HUES6 (cell line): ENCODE data around the gene DYSF.

Experiments used
- H3K27ac ChIP-seq: 2 replicates; pipeline ENCODE4 v1.7.0; 2013; ENCODE audit warnings: low read depth, mild to moderate bottlenecking, low read length, inconsistent platforms
- H3K27me3 ChIP-seq: 2 replicates; pipeline ENCODE4 v1.6.1; 2013; ENCODE audit warnings: low read length; ENCODE audit not compliant: control insufficient read depth, insufficient read depth
- H3K36me3 ChIP-seq: 2 replicates; pipeline ENCODE4 v1.6.1; 2013; ENCODE audit warnings: low read length; ENCODE audit not compliant: control insufficient read depth, insufficient read depth
- H3K4me1 ChIP-seq: 2 replicates; pipeline ENCODE4 v1.6.1; 2013; ENCODE audit warnings: low read length; ENCODE audit not compliant: control insufficient read depth, insufficient read depth
- H3K4me3 ChIP-seq: 2 replicates; pipeline ENCODE4 v1.5.1; 2013; ENCODE audit warnings: low read depth, low read length
- H3K9ac ChIP-seq: one replicate; pipeline ENCODE4 v1.6.1; 2013; ENCODE audit warnings: mild to moderate bottlenecking, low read length
- H3K9me3 ChIP-seq: 2 replicates; pipeline ENCODE4 v1.6.1; 2013; ENCODE audit warnings: low read depth, low read length; ENCODE audit not compliant: control insufficient read depth, insufficient read depth

The DYSF gene

DNA sequence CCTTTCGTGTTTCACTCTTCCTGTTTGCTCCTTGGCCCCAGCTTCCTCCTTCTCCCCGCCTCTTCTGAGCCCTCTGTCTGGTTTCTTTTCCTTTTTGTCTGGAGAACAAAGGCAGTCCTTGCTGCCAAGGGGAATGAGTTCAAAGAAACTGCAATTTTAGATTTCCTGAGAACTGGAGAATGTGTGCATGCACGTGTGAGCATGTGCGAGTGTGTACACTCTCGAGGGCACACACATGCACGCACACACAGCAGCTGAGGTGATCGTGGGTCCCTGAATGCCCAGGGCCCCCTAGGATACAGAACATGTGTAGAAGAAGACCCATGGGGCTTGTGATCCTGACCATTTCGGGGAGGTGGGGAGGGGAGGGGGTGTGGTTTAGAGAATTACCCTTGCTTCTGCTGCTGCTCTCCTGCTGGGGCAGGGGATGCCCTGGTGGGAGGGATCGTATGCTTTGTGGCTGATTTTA lies 151.8 kb downstream of the DYSF start:
- H3K27me3 ChIP-seq, result peaks cover 20% of the 10 kb centered on the region; the same call in 1 of the 2 replicates
- no peak overlapping the region for H3K27ac ChIP-seq
- peak overlapping the region; percentile 19; the same call in 1 of the 2 replicates for H3K4me3 ChIP-seq
- H3K4me1 ChIP-seq, result peaks cover 26% of the 10 kb centered on the region
- H3K36me3 ChIP-seq, result no peaks in the 10 kb centered on the region
- H3K9ac ChIP-seq, result peak overlapping the region; percentile 21
- no peaks in the 10 kb centered on the region for H3K9me3 ChIP-seq

DNA sequence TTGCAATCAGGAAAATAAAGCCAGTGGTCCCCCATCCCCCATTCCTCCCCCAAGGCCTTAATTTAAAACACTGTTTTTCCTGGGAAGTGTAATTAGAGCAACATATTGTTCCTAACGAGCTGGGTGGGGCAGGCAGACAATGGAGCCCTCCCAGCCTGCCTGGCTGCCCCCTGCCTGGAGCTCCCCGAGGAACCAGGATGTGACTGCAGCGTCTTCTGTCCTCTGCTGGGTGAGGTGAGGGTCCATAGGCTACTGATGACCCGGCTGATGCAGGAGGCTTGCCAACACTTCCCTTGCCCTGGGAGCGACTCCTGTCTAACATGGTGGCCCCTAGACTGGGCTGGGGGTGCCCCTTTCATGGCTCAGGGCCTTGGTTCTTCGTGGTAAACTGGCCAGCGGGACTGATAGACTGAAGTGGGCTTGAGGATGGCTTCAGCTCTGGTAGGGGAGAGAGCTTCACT lies 152.4 kb downstream of the DYSF start:
- H3K9me3 ChIP-seq, result no peaks in the 10 kb centered on the region
- H3K27me3 ChIP-seq, result peaks cover 20% of the 10 kb centered on the region; the same call in 1 of the 2 replicates
- H3K4me1 ChIP-seq, result peaks cover 26% of the 10 kb centered on the region
- no peak overlapping the region for H3K4me3 ChIP-seq
- no peak overlapping the region for H3K27ac ChIP-seq
- no peak overlapping the region for H3K9ac ChIP-seq
- no peaks in the 10 kb centered on the region for H3K36me3 ChIP-seq

DNA sequence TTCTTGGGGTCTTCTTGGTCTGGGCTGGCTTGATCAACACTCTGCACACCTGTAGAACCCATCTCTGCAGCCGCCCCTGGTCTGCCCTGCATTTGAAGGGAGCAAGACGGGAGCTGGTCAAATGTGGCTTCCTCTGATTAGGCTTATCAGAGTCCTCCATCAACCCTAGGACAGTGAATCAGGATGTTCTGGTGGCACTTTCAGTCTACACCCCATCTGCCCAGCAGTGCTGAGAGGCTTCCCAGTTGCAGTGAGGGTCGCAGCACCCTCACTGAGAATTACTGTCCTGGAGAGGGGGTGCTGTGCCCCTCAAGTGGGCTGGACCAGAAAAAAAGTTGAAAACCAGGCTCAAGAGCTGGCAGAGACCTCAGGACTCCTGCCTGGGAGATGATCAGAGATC lies 152.9 kb downstream of the DYSF start:
- no peaks in the 10 kb centered on the region for H3K36me3 ChIP-seq
- no peak overlapping the region for H3K9ac ChIP-seq
- no peak overlapping the region for H3K4me3 ChIP-seq
- no peak overlapping the region for H3K27ac ChIP-seq
- no peaks in the 10 kb centered on the region for H3K9me3 ChIP-seq
- peaks cover 26% of the 10 kb centered on the region for H3K4me1 ChIP-seq
- peaks cover 20% of the 10 kb centered on the region; the same call in 1 of the 2 replicates for H3K27me3 ChIP-seq

GRCh38 chr2:71607151-71607889 lies 154.0 kb downstream of the DYSF start:
- Histone ChIP-seq H3K27me3 (peaks cover 20% of the 10 kb centered on the region; the same call in 1 of the 2 replicates), H3K9ac (no peak overlapping the region), H3K4me1 (peaks cover 26% of the 10 kb centered on the region), H3K9me3 (no peaks in the 10 kb centered on the region), H3K27ac (no peak overlapping the region), H3K36me3 (no peaks in the 10 kb centered on the region), H3K4me3 (no peak overlapping the region)

GRCh38 chr2:71608034-71608433 lies 154.7 kb downstream of the DYSF start:
- Histone ChIP-seq H3K27ac (no peak overlapping the region), H3K9ac (no peak overlapping the region), H3K36me3 (no peaks in the 10 kb centered on the region), H3K4me1 (peaks cover 26% of the 10 kb centered on the region), H3K9me3 (no peaks in the 10 kb centered on the region), H3K27me3 (peaks cover 20% of the 10 kb centered on the region; the same call in 1 of the 2 replicates), H3K4me3 (no peak overlapping the region)

DNA sequence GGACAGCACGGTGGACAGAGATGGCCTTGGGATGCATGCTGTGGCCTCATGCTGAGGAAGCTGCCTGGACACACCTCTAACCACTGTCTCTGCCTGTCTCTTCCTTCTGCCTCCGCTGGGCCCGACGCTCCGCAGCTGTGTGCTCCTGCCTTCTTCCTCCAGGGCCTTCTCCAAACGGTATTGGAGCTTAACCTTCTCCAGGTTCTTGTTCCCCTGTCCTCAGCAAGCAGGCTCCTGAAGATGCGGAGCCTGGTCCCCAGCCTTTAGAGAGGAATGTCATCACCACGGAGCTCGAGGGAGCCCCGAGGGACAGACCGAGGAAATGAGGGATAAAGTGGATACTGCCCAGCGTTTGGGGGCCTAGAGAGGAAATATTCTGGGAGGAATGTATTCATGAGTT lies 155.1 kb downstream of the DYSF start:
- Histone ChIP-seq H3K27me3 (peaks cover 20% of the 10 kb centered on the region; the same call in 1 of the 2 replicates), H3K4me3 (no peak overlapping the region), H3K9ac (no peak overlapping the region), H3K9me3 (no peaks in the 10 kb centered on the region), H3K4me1 (peaks cover 22% of the 10 kb centered on the region), H3K27ac (no peak overlapping the region), H3K36me3 (no peaks in the 10 kb centered on the region)

GRCh38 chr2:71609029-71609428 lies 155.7 kb downstream of the DYSF start:
- H3K9me3 ChIP-seq, result no peaks in the 10 kb centered on the region
- H3K4me3 ChIP-seq, result no peak overlapping the region
- H3K9ac ChIP-seq, result no peak overlapping the region
- H3K36me3 ChIP-seq, result no peaks in the 10 kb centered on the region; the same call in 1 of the 2 replicates
- H3K27me3 ChIP-seq, result peaks cover 20% of the 10 kb centered on the region; the same call in 1 of the 2 replicates
- H3K27ac ChIP-seq, result no peak overlapping the region
- peaks cover 17% of the 10 kb centered on the region for H3K4me1 ChIP-seq

- no peak overlapping the region for H3K9ac ChIP-seq
- H3K9me3 ChIP-seq, result no peaks in the 10 kb centered on the region
- peaks cover 20% of the 10 kb centered on the region; the same call in 1 of the 2 replicates for H3K27me3 ChIP-seq
- no peaks in the 10 kb centered on the region; the same call in 1 of the 2 replicates for H3K36me3 ChIP-seq
- H3K4me1 ChIP-seq, result peaks cover 16% of the 10 kb centered on the region
- H3K27ac ChIP-seq, result no peak overlapping the region
- no peak overlapping the region for H3K4me3 ChIP-seq
Observed at GRCh38 chr2:71609441-71609840, 156.1 kb downstream of the DYSF start.

DNA sequence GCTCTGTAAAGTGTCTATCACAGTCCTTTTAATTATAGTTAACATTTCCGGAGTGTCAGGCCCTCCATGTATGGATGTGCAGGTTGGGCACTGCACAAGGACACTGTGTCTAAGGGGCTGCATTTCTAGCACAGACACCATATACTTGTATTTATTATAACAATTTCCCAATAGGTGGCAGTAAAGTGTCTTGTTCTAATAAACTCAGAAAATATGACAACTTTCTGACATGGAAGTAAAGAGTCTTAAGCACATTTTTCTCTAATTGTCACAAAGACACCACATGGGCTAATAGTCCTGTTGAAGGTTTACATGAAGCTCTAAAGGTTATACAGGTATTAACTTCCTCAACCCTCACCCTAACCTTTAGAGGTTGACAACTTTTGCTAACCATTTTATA lies 156.6 kb downstream of the DYSF start:
- Histone ChIP-seq H3K9me3 (no peaks in the 10 kb centered on the region), H3K4me3 (no peak overlapping the region), H3K27ac (no peak overlapping the region), H3K36me3 (no peaks in the 10 kb centered on the region; the same call in 1 of the 2 replicates), H3K9ac (no peak overlapping the region), H3K4me1 (peaks cover 11% of the 10 kb centered on the region), H3K27me3 (peaks cover 20% of the 10 kb centered on the region; the same call in 1 of the 2 replicates)

DNA sequence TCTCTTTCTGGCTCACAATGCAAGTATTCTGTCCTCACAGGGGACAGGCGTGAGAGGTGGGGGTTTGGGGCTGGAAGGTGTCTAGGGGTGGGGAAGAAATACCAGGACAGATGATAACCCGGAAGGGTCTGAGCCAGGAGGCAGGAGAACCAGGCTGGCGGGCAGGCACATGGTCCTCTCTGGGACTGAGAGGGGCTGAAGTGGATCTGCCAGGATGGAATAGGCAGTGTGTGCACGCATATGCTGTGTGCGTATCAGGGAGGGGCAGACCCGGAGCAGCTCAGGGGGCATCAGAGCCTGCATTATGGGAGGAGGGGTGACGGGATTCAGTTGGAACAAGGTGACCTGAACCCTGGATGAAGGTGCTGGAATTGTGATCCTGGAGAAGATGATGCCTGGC lies 157.3 kb downstream of the DYSF start:
- peaks cover 20% of the 10 kb centered on the region; the same call in 1 of the 2 replicates for H3K27me3 ChIP-seq
- H3K4me1 ChIP-seq, result peaks cover 4% of the 10 kb centered on the region; the same call in 1 of the 2 replicates
- H3K9ac ChIP-seq, result no peak overlapping the region
- no peak overlapping the region for H3K27ac ChIP-seq
- no peak overlapping the region for H3K4me3 ChIP-seq
- H3K9me3 ChIP-seq, result no peaks in the 10 kb centered on the region
- no peaks in the 10 kb centered on the region; the same call in 1 of the 2 replicates for H3K36me3 ChIP-seq

DNA sequence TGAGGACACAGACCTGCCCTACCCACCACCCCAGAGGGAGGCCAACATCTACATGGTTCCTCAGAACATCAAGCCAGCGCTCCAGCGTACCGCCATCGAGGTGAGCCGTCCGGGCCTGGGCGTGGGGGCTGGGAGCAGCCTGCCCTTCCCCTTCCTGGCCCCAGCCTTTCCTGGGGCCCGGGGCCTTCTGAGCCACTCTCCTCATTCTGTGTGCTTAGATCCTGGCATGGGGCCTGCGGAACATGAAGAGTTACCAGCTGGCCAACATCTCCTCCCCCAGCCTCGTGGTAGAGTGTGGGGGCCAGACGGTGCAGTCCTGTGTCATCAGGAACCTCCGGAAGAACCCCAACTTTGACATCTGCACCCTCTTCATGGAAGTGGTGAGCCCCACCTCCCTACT lies 157.9 kb downstream of the DYSF start:
- Histone ChIP-seq H3K9ac (no peak overlapping the region), H3K36me3 (no peaks in the 10 kb centered on the region; the same call in 1 of the 2 replicates), H3K27ac (no peak overlapping the region), H3K4me1 (no peaks in the 10 kb centered on the region; the same call in 1 of the 2 replicates), H3K4me3 (no peak overlapping the region), H3K9me3 (no peaks in the 10 kb centered on the region), H3K27me3 (peaks cover 19% of the 10 kb centered on the region; the same call in 1 of the 2 replicates)
